ENCODE data around the gene HTR2A. TPM values are rescaled to one million over a fixed set of nuclear protein-coding genes. Genes with fewer than 3 reads are reported as not detected.
A peak's percentile ranks its signal among the peaks of the same experiment; 100 is the strongest.

Gene HTR2A
- total RNA-seq, 6 experiments from 2014 or later, result 0.04 TPM; not detected in 5

GRCh38 chr13:46797501-46798237 lies 99.2 kb downstream of the HTR2A start:
- no peaks in the 10 kb centered on the region for H3K36me3 ChIP-seq
- no peaks in the 10 kb centered on the region for H3K27me3 ChIP-seq
- peak overlapping the region; percentile 92 to 95 (median 93) for H3K27ac ChIP-seq
- peaks cover 0 to 44% (median 21%) of the 10 kb centered on the region in 4 donors for H3K4me1 ChIP-seq
- TF ChIP-seq, protein P1, sequence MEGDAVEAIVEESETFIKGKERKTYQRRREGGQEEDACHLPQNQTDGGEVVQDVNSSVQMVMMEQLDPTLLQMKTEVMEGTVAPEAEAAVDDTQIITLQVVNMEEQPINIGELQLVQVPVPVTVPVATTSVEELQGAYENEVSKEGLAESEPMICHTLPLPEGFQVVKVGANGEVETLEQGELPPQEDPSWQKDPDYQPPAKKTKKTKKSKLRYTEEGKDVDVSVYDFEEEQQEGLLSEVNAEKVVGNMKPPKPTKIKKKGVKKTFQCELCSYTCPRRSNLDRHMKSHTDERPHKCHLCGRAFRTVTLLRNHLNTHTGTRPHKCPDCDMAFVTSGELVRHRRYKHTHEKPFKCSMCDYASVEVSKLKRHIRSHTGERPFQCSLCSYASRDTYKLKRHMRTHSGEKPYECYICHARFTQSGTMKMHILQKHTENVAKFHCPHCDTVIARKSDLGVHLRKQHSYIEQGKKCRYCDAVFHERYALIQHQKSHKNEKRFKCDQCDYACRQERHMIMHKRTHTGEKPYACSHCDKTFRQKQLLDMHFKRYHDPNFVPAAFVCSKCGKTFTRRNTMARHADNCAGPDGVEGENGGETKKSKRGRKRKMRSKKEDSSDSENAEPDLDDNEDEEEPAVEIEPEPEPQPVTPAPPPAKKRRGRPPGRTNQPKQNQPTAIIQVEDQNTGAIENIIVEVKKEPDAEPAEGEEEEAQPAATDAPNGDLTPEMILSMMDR (IDR thresholded peaks at IDR 0.05), result no peak
- no peak for TF ChIP-seq POLR2A (IDR thresholded peaks at IDR 0.05)
- ATAC-seq (peak; percentile 47 to 69 (median 55)), DNase-seq (peak in 1 of 3 donors; percentile 64)
- WGBS (ENCODE audit: insufficient coverage, low coverage, low lambda C conversion rate, missing lambda C conversion rate), result 12% methylated on average over 8 of the region's 9 CpGs
- peak overlapping the region; percentile 78 to 86 (median 83) for H3K4me3 ChIP-seq
- intact Hi-C loops (cut with DNase I), result no loop called here
- no peaks in the 10 kb centered on the region for H3K9me3 ChIP-seq

DNA sequence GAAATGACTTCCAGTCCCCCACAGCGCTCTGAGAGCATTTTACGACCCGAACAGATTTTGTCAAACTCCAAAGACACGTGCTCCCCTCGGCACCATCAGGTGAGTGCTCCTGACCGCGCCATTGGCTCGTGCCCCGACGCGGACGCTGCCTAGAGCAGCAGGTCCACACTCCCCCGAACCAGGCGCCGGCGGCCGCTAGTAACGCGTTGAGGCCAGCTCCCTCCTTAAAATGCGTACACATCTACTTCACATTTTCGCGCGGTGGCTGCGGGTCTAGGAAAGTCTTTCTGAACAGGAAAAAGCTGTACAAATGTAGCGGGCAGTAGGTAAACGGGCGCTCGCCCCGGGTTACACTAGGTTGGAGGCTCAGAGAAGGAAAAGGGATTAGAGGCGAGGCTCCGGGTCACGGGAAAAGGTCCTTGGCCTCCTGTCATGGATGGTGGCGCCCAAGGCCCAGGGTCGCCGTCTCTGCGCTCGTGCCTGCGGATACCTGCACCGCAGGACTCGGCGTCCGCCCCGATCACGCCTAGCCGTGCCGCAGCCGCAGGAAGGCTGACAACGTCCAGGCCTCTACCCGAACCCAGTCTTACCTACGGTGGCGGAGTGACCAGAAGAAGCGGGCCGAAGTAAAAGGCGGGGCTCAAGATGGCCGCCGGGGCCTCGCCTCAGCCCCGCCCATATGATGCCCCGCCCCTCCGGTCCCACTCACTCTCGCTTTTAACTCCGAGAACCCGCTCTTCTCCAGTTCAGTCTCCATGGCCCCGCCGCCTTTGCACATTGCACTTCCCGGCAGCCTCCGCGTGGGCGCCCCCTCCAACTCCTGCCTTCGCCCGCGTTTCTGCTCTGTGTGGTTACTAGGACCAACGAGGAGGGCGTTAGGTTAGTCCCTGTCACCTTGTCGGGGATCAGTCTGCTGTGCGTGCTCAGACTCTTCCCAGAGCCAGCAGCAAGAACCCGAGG lies 100.1 kb downstream of the HTR2A start, which contains the start of gene ESD:
Gene ESD (minus strand): TSS at position 647 of the 960 bp plus-strand sequence. CDS start 5,748 bp downstream, outside the sequence.
- Histone ChIP-seq H3K4me3 (peak within 1 kb of the TSS; percentile 78 to 86 (median 83)), H3K27me3 (no peaks in the 10 kb centered on the region), H3K9me3 (no peaks in the 10 kb centered on the region), H3K36me3 (no peaks in the 10 kb centered on the region), H3K27ac (peak within 1 kb of the TSS; percentile 92 to 95 (median 93)), H3K4me1 (peaks cover 0 to 44% (median 21%) of the 10 kb centered on the region in 4 donors)
- intact Hi-C loops (cut with DNase I), result no loop called here
- WGBS (ENCODE audit: insufficient coverage, low coverage, low lambda C conversion rate, missing lambda C conversion rate), result under 1% methylated on average over 61 of the region's 77 CpGs
- TF ChIP-seq, protein P1 (IDR thresholded peaks at IDR 0.05), result no peak
- peak; percentile 89 for TF ChIP-seq POLR2A (IDR thresholded peaks at IDR 0.05)
- peak; percentile 92 to 97 (median 95) for DNase-seq
- peak; percentile 91 to 96 (median 92) for ATAC-seq

DNA sequence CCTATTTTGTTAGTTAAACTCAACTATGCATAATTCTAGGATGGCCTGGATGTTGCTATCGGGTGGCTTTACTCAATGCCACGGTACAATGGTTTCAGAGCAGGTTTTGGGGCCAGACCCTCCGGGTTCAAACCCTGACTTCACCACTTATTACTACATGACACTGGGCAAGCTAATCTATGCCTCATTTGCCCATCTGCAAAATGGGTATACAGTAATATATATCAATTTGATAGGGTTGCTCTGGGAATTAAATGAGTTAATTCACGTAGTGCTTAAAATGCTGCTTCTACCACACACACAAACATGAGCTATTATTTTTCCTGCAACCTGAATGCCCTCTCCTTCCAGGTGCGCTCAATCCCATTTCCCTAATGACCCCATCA lies 100.7 kb downstream of the HTR2A start:
- Histone ChIP-seq H3K27ac (peak overlapping the region; percentile 92 to 95 (median 93)), H3K4me1 (peaks cover 0 to 44% (median 21%) of the 10 kb centered on the region in 4 donors), H3K4me3 (peak overlapping the region; percentile 78 to 86 (median 83)), H3K9me3 (no peaks in the 10 kb centered on the region), H3K36me3 (peaks cover 0 to 5% (median 0%) of the 10 kb centered on the region in 4 donors), H3K27me3 (no peaks in the 10 kb centered on the region)
- ATAC-seq (no peak), DNase-seq (no peak)
- no peak for TF ChIP-seq POLR2A (IDR thresholded peaks at IDR 0.05)
- TF ChIP-seq, protein P1 (IDR thresholded peaks at IDR 0.05), result no peak
- WGBS (ENCODE audit: insufficient coverage, low coverage, low lambda C conversion rate, missing lambda C conversion rate), result 56% methylated on average over 5 of the region's 5 CpGs
- intact Hi-C loops (cut with DNase I), result no loop called here

- Histone ChIP-seq H3K4me3 (no peak overlapping the region), H3K36me3 (peaks cover 0 to 13% (median 6%) of the 10 kb centered on the region in 4 donors), H3K9me3 (no peaks in the 10 kb centered on the region), H3K4me1 (peaks cover 0 to 42% (median 19%) of the 10 kb centered on the region in 4 donors), H3K27me3 (no peaks in the 10 kb centered on the region), H3K27ac (no peak overlapping the region)
- TF ChIP-seq, protein P1 (IDR thresholded peaks at IDR 0.05), result no peak
- TF ChIP-seq POLR2A (IDR thresholded peaks at IDR 0.05), result no peak
- WGBS (ENCODE audit: insufficient coverage, low coverage, low lambda C conversion rate, missing lambda C conversion rate), result 90% methylated on average over 6 of the region's 6 CpGs
- intact Hi-C loops (cut with DNase I), result no loop called here
- no peak for ATAC-seq
- no peak for DNase-seq
Observed at GRCh38 chr13:46795321-46795720, 101.5 kb downstream of the HTR2A start.
